GM19324 (cell line): Measurements from ENCODE around the gene CACNG7.

Experiments used
- ATAC-seq: cut with Tn5 transposase; IDR thresholded peaks from one replicate; pipeline ENCODE4 v1.9.1; 2021; ENCODE audit warnings: mild to moderate bottlenecking, moderate library complexity; ENCODE audit not compliant: unreplicated experiment, low FRiP score

CACNG7 gene

GRCh38 chr19:53980539-53981375 is 71.7 kb downstream of the CACNG7 start:
- no peak for ATAC-seq

- no peak for ATAC-seq
These were observed 72.4 kb downstream of the CACNG7 start for GRCh38 chr19:53981376-53981951.

- no peak for ATAC-seq
These were observed 72.9 kb downstream of the CACNG7 start for GRCh38 chr19:53982001-53982451.

- no peak for ATAC-seq
These were observed 73.5 kb downstream of the CACNG7 start for GRCh38 chr19:53982611-53983010.

- no peak for ATAC-seq
These were observed 74.6 kb downstream of the CACNG7 start for GRCh38 chr19:53983457-53984289.

- no peak for ATAC-seq
These were observed 76.8 kb downstream of the CACNG7 start for GRCh38 chr19:53985863-53986262.

GRCh38 chr19:53988981-53989380 is 79.9 kb downstream of the CACNG7 start:
- ATAC-seq, result no peak

- ATAC-seq, result no peak
These were observed 80.8 kb downstream of the CACNG7 start for GRCh38 chr19:53989600-53990533.

GRCh38 chr19:53991224-53992113 is 82.4 kb downstream of the CACNG7 start, which contains the start of gene CACNG6:
Gene CACNG6 (plus strand): TSS chr19:53991637. CDS start chr19:53992878, 1,241 bp downstream.
- no peak for ATAC-seq

GRCh38 chr19:53992211-53992610 is 83.1 kb downstream of the CACNG7 start:
- ATAC-seq, result no peak

- no peak for ATAC-seq
These were observed 83.7 kb downstream of the CACNG7 start for GRCh38 chr19:53992815-53993214.

GRCh38 chr19:53993448-53993847 is 84.4 kb downstream of the CACNG7 start:
- ATAC-seq, result no peak
